Neural progenitor cell (in vitro differentiated cells): ENCODE data around the gene NDST1. TPM values are rescaled to one million over a fixed set of nuclear protein-coding genes. Genes with fewer than 3 reads are reported as not detected.
A peak's percentile ranks its signal among the peaks of the same experiment; 100 is the strongest.
"Not testable (repeated sequence)": the region's sequence is repeated elsewhere in the genome, so short reads cannot be mapped to it uniquely, and the experiment has no call there.

Experiments
- DNase-seq: peaks from one replicate; pipeline ENCODE4 v3.0.0-alpha.2; 2016; ENCODE audit warnings: low spot score
- H2AFZ ChIP-seq: fragments of 200-600 bp; sonication (generic); replicated peaks from 2 replicates; pipeline ENCODE4 v1.6.1; 2016; ENCODE audit warnings: antibody characterized with exemption
- H3F3A ChIP-seq: fragments of 200-600 bp; sonication (generic); 2 replicates; pipeline ENCODE4 v1.6.1; 2016; ENCODE audit warnings: antibody characterized with exemption, low read depth
- H3K27ac ChIP-seq: fragments of 200-600 bp; sonication (generic); 2 replicates; pipeline ENCODE4 v1.5.1; 2016; ENCODE audit warnings: mild to moderate bottlenecking
- H3K27me3 ChIP-seq: fragments of 200-600 bp; sonication (generic); 2 replicates; pipeline ENCODE4 v1.6.1; 2016; ENCODE audit warnings: mild to moderate bottlenecking, moderate library complexity
- H3K36me3 ChIP-seq: fragments of 200-600 bp; sonication (generic); 2 replicates; pipeline ENCODE4 v1.5.1; 2016
- H3K4me1 ChIP-seq: fragments of 200-600 bp; sonication (generic); 2 replicates; pipeline ENCODE4 v1.6.1; 2016; ENCODE audit warnings: mixed run types
- H3K4me2 ChIP-seq: fragments of 200-600 bp; sonication (generic); 2 replicates; pipeline ENCODE4 v1.6.1; 2016
- H3K4me3 ChIP-seq: fragments of 200-600 bp; sonication (generic); 2 replicates; pipeline ENCODE4 v1.5.1; 2016
- H3K79me2 ChIP-seq: fragments of 200-600 bp; sonication (generic); 2 replicates; pipeline ENCODE4 v1.6.1; 2016; ENCODE audit warnings: low read depth
- H3K9ac ChIP-seq: fragments of 200-600 bp; sonication (generic); 2 replicates; pipeline ENCODE4 v1.6.1; 2016
- H3K9me3 ChIP-seq: fragments of 200-600 bp; sonication (generic); 2 replicates; pipeline ENCODE4 v1.5.1; 2016; ENCODE audit warnings: low read depth
- H4K20me1 ChIP-seq: fragments of 200-600 bp; sonication (generic); 2 replicates; pipeline ENCODE4 v1.6.1; 2016; ENCODE audit warnings: low read depth
- H3K27ac Mint-ChIP-seq: 3 replicates; pipeline ENCODE4 v1.8.0; 2021; ENCODE audit warnings: mixed read lengths
- H3K27me3 Mint-ChIP-seq: 2 replicates; pipeline ENCODE4 v1.8.0; 2022; ENCODE audit warnings: low read depth, mild to moderate bottlenecking, inconsistent platforms, moderate library complexity, mixed read lengths; ENCODE audit not compliant: insufficient read depth
- H3K36me3 Mint-ChIP-seq: 3 replicates; pipeline ENCODE4 v1.8.0; 2021; ENCODE audit warnings: mixed read lengths
- H3K4me1 Mint-ChIP-seq: 3 replicates; pipeline ENCODE4 v1.8.0; 2021; ENCODE audit warnings: mixed read lengths
- H3K4me3 Mint-ChIP-seq: 3 replicates; pipeline ENCODE4 v1.8.0; 2021; ENCODE audit warnings: mild to moderate bottlenecking, moderate library complexity, mixed read lengths
- H3K9me3 Mint-ChIP-seq: 3 replicates; pipeline ENCODE4 v1.8.0; 2020; ENCODE audit warnings: mixed read lengths
- EZH2 ChIP-seq: fragments of 200-600 bp; sonication (generic); IDR thresholded peaks from 2 replicates; pipeline ENCODE4 v1.6.1; 2017; ENCODE audit warnings: antibody characterized with exemption, mild to moderate bottlenecking, moderate library complexity
- EZH2phosphoT487 ChIP-seq: fragments of 200-600 bp; sonication (generic); IDR thresholded peaks from 2 replicates; pipeline ENCODE4 v1.6.1; 2017; ENCODE audit warnings: antibody characterized with exemption
- total RNA-seq: library from RNA; depleted of rRNA; stranded (reverse); fragments of >200 nt; gene quantifications from 2 replicates; pipeline ENCODE4 v1.2.3, GENCODE V29; 2015; ENCODE audit warnings: low replicate concordance
- TF ChIP-seq, protein P1 (sequence below): fragments of 200-600 bp; sonication (generic); IDR thresholded peaks from 2 replicates; pipeline ENCODE4 v1.5.1; 2017; ENCODE audit warnings: antibody characterized with exemption, mild to moderate bottlenecking

NDST1 gene
- total RNA-seq, 1 donor from 2014 or later = 22.9 TPM

- H3K36me3 Mint-ChIP-seq = no peaks in the 10 kb centered on the region
- no peaks in the 10 kb centered on the region for H3K79me2 ChIP-seq
- H3F3A ChIP-seq = peaks cover 14% of the 10 kb centered on the region
- H3K27me3 Mint-ChIP-seq = peaks cover 6% of the 10 kb centered on the region
- H3K9ac ChIP-seq = no peak overlapping the region
- no peak overlapping the region for H3K27ac ChIP-seq
- no peak for TF ChIP-seq EZH2phosphoT487
- TF ChIP-seq EZH2 = no peak
- TF ChIP-seq, protein P1, sequence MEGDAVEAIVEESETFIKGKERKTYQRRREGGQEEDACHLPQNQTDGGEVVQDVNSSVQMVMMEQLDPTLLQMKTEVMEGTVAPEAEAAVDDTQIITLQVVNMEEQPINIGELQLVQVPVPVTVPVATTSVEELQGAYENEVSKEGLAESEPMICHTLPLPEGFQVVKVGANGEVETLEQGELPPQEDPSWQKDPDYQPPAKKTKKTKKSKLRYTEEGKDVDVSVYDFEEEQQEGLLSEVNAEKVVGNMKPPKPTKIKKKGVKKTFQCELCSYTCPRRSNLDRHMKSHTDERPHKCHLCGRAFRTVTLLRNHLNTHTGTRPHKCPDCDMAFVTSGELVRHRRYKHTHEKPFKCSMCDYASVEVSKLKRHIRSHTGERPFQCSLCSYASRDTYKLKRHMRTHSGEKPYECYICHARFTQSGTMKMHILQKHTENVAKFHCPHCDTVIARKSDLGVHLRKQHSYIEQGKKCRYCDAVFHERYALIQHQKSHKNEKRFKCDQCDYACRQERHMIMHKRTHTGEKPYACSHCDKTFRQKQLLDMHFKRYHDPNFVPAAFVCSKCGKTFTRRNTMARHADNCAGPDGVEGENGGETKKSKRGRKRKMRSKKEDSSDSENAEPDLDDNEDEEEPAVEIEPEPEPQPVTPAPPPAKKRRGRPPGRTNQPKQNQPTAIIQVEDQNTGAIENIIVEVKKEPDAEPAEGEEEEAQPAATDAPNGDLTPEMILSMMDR = no peak
- no peaks in the 10 kb centered on the region for H3K9me3 ChIP-seq
- no peak overlapping the region for H3K4me3 ChIP-seq
- no peak for DNase-seq
- H3K9me3 Mint-ChIP-seq = no peaks in the 10 kb centered on the region
- H3K4me1 ChIP-seq = peaks cover 5% of the 10 kb centered on the region
- no peaks in the 10 kb centered on the region for H3K27me3 ChIP-seq
- no peak overlapping the region for H3K27ac Mint-ChIP-seq
- no peak overlapping the region for H3K4me2 ChIP-seq
- no peaks in the 10 kb centered on the region for H3K36me3 ChIP-seq
- H4K20me1 ChIP-seq = no peaks in the 10 kb centered on the region
- H2AFZ ChIP-seq = no peak overlapping the region
- H3K4me1 Mint-ChIP-seq = peaks cover 11% of the 10 kb centered on the region
- no peak overlapping the region for H3K4me3 Mint-ChIP-seq
These were observed 39.7 kb upstream of the NDST1 start for GRCh38 chr5:150468206-150468605.

GRCh38 chr5:150469718-150470469 lies 38.0 kb upstream of the NDST1 start:
- H3K27me3 ChIP-seq = no peaks in the 10 kb centered on the region
- H3K79me2 ChIP-seq = no peaks in the 10 kb centered on the region
- Mint-ChIP-seq H3K9me3 (no peaks in the 10 kb centered on the region), H3K4me1 (peaks cover 20% of the 10 kb centered on the region), H3K27me3 (peaks cover 4% of the 10 kb centered on the region), H3K27ac (no peak overlapping the region), H3K4me3 (no peak overlapping the region), H3K36me3 (no peaks in the 10 kb centered on the region)
- peaks cover 3% of the 10 kb centered on the region for H3F3A ChIP-seq
- no peak overlapping the region for H2AFZ ChIP-seq
- H3K4me2 ChIP-seq = no peak overlapping the region
- H4K20me1 ChIP-seq = no peaks in the 10 kb centered on the region
- H3K27ac ChIP-seq = no peak overlapping the region
- TF ChIP-seq, protein P1 = no peak
- TF ChIP-seq EZH2phosphoT487 (no peak), EZH2 (no peak)
- no peak overlapping the region for H3K9ac ChIP-seq
- H3K36me3 ChIP-seq = no peaks in the 10 kb centered on the region
- DNase-seq = no peak
- H3K9me3 ChIP-seq = no peaks in the 10 kb centered on the region
- H3K4me3 ChIP-seq = no peak overlapping the region
- no peaks in the 10 kb centered on the region for H3K4me1 ChIP-seq

GRCh38 chr5:150473673-150474358 lies 34.1 kb upstream of the NDST1 start:
- H3K4me1 Mint-ChIP-seq = peaks cover 23% of the 10 kb centered on the region
- peaks cover 2% of the 10 kb centered on the region for H3F3A ChIP-seq
- H2AFZ ChIP-seq = no peak overlapping the region
- no peak overlapping the region for H3K4me3 ChIP-seq
- H3K27me3 Mint-ChIP-seq = peaks cover 2% of the 10 kb centered on the region
- no peak overlapping the region for H3K27ac Mint-ChIP-seq
- H3K9ac ChIP-seq = no peak overlapping the region
- no peak overlapping the region for H3K4me3 Mint-ChIP-seq
- no peaks in the 10 kb centered on the region for H3K4me1 ChIP-seq
- TF ChIP-seq EZH2 = no peak
- TF ChIP-seq, protein P1 = no peak
- TF ChIP-seq EZH2phosphoT487 = no peak
- H3K9me3 Mint-ChIP-seq = no peaks in the 10 kb centered on the region
- H3K36me3 ChIP-seq = no peaks in the 10 kb centered on the region
- no peak overlapping the region for H3K4me2 ChIP-seq
- H3K36me3 Mint-ChIP-seq = no peaks in the 10 kb centered on the region
- H3K27ac ChIP-seq = no peak overlapping the region
- H3K9me3 ChIP-seq = no peaks in the 10 kb centered on the region
- peak; percentile 80 for DNase-seq
- no peaks in the 10 kb centered on the region for H3K79me2 ChIP-seq
- H4K20me1 ChIP-seq = no peaks in the 10 kb centered on the region
- H3K27me3 ChIP-seq = no peaks in the 10 kb centered on the region

DNA sequence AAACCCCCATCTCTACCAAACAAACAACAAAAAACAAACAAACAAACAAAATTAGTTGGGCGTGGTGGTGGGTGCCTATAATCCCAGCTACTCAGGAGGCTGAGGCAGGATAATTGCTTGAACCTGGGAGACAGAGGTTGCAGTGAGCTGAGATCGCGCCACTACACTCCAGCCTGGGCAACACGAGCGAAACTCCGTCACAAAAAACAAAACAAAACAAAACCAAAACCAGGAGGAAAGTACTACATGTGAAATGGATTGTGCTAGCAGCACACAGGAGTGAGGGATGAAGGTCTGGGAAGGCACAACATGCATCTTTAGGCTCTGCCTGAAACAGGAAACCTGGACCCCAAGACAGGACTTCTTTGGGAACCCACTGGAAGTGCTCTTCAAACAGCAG lies 31.4 kb upstream of the NDST1 start:
- H2AFZ ChIP-seq, DNase-seq, H3K27me3 Mint-ChIP-seq, H3K36me3 Mint-ChIP-seq, H3K27ac ChIP-seq, H3K9ac ChIP-seq, H3K4me3 ChIP-seq, H3K4me3 Mint-ChIP-seq, H3K27me3 ChIP-seq, H3K79me2 ChIP-seq, H3K9me3 Mint-ChIP-seq, H3K36me3 ChIP-seq, H4K20me1 ChIP-seq, H3K9me3 ChIP-seq, H3F3A ChIP-seq, H3K4me2 ChIP-seq, H3K4me1 ChIP-seq: not testable (repeated sequence)
- peaks cover 19% of the 10 kb centered on the region for H3K4me1 Mint-ChIP-seq
- peak overlapping the region; percentile 18 for H3K27ac Mint-ChIP-seq
